Measurements from ENCODE around the gene KCNJ14. TPM values are rescaled to one million over a fixed set of nuclear protein-coding genes. Genes with fewer than 3 reads are reported as not detected.

KCNJ14 gene
- total RNA-seq, 3 donors from 2014 or later, result 0.80 to 1.6 (median 1.0) TPM

DNA sequence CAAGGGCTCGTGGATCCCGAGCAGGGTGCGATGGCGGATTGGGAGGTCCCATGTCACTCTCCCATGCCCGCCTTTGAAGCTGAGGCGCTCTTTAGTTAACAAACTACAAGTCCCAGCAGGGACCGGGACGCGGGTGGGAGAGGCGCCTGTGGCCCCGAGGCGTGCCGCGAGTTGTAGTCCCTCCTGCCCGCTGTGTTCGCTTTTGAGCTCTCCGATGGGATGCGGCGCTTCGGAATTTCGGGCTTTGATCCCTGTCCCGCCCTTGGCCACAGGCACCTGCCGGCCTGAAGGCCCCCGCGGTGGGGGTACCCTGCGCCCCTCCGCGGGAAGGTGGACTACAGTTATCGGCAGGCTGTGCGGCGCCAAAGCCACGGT lies 24.8 kb downstream of the KCNJ14 start:
- peak overlapping the region; percentile 80 to 89 for H3K27ac ChIP-seq
- H3K9me3 ChIP-seq, result no peaks in the 10 kb centered on the region
- no peaks in the 10 kb centered on the region for H3K36me3 ChIP-seq
- peak overlapping the region; percentile 52 to 69 (median 53) for H3K4me3 ChIP-seq
- TF ChIP-seq, protein P1, sequence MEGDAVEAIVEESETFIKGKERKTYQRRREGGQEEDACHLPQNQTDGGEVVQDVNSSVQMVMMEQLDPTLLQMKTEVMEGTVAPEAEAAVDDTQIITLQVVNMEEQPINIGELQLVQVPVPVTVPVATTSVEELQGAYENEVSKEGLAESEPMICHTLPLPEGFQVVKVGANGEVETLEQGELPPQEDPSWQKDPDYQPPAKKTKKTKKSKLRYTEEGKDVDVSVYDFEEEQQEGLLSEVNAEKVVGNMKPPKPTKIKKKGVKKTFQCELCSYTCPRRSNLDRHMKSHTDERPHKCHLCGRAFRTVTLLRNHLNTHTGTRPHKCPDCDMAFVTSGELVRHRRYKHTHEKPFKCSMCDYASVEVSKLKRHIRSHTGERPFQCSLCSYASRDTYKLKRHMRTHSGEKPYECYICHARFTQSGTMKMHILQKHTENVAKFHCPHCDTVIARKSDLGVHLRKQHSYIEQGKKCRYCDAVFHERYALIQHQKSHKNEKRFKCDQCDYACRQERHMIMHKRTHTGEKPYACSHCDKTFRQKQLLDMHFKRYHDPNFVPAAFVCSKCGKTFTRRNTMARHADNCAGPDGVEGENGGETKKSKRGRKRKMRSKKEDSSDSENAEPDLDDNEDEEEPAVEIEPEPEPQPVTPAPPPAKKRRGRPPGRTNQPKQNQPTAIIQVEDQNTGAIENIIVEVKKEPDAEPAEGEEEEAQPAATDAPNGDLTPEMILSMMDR (IDR thresholded peaks at IDR 0.05), result no peak
- peak in 1 of 3 donors; percentile 4 for TF ChIP-seq POLR2AphosphoS5 (IDR thresholded peaks at IDR 0.05)
- DNase-seq (ENCODE audit: low spot score in 2 of 2), result no peak
- no peaks in the 10 kb centered on the region for H3K4me1 ChIP-seq
- intact Hi-C loops (cut with DNase I; ENCODE audit: low total_unique reads), result no loop called here
- no peaks in the 10 kb centered on the region for H3K27me3 ChIP-seq

DNA sequence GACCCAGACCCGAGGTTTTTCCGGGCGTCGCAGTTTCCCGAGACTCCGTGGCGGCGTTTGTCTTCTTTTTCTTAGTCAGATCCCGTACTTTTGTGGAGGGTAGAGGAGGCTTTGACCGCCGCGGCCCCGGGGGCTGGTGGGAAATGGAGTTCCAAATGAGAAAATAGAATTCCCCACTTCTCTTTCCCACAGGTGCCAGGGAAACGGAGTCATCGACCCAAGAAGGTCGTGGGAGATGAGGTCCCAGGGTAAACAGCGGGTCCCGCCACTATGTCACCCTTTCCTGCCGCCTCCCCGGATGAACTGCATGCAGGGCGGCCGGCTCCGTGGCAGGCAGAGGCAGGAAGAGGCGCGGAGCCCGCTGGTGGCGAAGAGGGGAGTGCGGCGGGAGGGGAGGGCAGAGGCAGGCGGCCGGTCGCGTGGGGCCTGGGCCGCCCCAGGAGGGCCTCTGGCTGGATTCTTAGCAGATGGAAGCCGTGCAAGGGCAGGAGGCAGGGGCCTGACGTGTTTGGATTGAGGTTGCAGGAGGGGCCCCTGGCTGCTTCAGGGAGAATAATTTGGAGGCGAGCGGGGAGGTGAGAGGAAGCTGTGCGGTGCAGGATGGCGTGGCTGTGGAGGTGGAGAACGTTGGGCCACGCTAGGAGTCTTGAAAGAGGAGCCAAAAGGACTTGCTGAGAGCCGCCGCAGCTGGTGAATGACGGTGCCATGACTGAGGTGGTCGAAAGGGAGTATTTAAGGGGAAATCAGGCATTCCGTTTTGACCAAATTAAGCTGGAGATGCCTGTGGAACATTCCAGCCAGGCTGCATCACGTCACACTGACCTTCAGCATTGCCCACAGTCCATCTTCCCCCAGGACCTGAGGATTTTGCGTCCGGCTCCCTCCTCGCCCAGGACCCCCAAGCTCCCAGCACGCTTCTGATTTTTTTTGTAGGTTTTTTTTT lies 25.5 kb downstream of the KCNJ14 start:
- H3K9me3 ChIP-seq, result no peaks in the 10 kb centered on the region
- intact Hi-C loops (cut with DNase I; ENCODE audit: low total_unique reads), result no loop called here
- H3K27ac ChIP-seq, result peak overlapping the region; percentile 80 to 89
- peak overlapping the region; percentile 52 to 69 (median 53) for H3K4me3 ChIP-seq
- TF ChIP-seq POLR2A (IDR thresholded peaks at IDR 0.05), result no peak
- TF ChIP-seq, protein P1 (IDR thresholded peaks at IDR 0.05), result no peak
- TF ChIP-seq POLR2AphosphoS5 (IDR thresholded peaks at IDR 0.05), result no peak
- DNase-seq (ENCODE audit: low spot score in 2 of 2), result no peak
- H3K27me3 ChIP-seq, result no peaks in the 10 kb centered on the region
- no peaks in the 10 kb centered on the region for H3K4me1 ChIP-seq
- no peaks in the 10 kb centered on the region for H3K36me3 ChIP-seq

DNA sequence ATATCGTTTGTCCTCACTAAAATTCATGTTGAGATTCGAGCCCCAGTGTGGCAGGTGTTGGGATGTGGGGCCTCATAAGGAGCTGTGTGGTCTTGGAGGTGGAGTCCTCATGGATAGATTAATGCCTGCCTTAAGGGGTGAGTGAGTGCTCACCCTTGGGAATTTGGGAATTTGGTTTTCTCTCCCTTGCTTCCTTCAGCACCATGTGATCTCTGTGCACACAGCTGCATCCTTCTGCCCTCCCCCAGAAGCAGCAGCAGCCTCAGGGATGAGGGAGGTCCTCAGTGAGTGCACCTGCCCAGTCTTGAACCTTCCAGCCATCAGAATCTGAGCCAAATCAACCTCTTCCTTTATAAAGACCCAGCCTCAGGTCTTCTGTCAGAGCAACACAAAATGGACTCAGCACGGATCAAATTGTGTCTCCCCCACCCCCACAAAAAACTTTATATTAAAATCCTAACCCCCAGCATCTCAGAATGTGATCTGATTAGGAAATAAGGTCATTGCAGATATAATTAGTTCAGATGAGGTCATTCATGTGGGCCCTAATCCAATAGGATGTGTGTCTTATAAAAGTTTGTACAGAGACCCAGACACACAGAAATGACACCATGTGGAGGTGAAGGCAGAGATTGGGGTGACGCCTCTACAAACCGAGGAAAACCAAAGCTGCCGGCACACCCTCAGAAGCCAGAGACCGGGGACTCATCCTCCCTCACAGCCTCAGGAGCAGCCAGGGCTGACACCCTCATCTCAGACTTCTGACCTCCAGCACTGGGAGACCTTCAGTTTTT lies 26.7 kb downstream of the KCNJ14 start:
- H3K4me3 ChIP-seq, result no peak overlapping the region
- H3K27me3 ChIP-seq, result no peaks in the 10 kb centered on the region
- H3K36me3 ChIP-seq, result no peaks in the 10 kb centered on the region
- H3K9me3 ChIP-seq, result no peaks in the 10 kb centered on the region
- no peak for TF ChIP-seq POLR2AphosphoS5 (IDR thresholded peaks at IDR 0.05)
- H3K4me1 ChIP-seq, result no peaks in the 10 kb centered on the region
- H3K27ac ChIP-seq, result peak overlapping the region; percentile 51 to 67
- intact Hi-C loops (cut with DNase I; ENCODE audit: low total_unique reads), result no loop called here
- no peak for DNase-seq (ENCODE audit: low spot score in 2 of 2)

DNA sequence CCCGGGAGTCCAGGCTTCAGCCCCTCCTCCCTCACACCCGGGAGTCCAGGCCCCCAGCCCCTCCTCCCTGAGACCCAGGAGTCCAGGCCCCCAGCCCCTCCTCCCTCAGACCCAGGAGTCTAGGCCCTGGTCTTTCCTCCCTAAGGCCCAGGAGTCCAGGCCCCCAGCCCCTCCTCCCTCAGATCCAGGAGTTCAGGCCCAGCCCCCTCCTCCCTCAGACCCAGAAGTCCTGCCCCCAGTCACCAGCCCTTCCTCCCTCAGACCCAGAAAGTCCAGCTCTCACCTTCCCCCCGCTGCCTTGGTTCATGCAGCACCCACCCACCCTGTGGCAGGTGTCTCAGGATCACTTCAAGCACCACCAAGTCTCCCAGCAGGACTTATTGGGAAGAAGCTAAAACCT lies 27.9 kb downstream of the KCNJ14 start:
- Histone ChIP-seq H3K27me3 (no peaks in the 10 kb centered on the region), H3K27ac (no peak overlapping the region), H3K9me3 (no peaks in the 10 kb centered on the region), H3K36me3 (no peaks in the 10 kb centered on the region), H3K4me1 (peaks cover 3 to 5% of the 10 kb centered on the region in 2 donors), H3K4me3 (no peak overlapping the region)
- no peak for DNase-seq (ENCODE audit: low spot score in 2 of 2)
- intact Hi-C loops (cut with DNase I; ENCODE audit: low total_unique reads), result no loop called here
- TF ChIP-seq POLR2A (IDR thresholded peaks at IDR 0.05), result no peak
- no peak for TF ChIP-seq POLR2AphosphoS5 (IDR thresholded peaks at IDR 0.05)
- TF ChIP-seq, protein P1 (IDR thresholded peaks at IDR 0.05), result no peak

DNA sequence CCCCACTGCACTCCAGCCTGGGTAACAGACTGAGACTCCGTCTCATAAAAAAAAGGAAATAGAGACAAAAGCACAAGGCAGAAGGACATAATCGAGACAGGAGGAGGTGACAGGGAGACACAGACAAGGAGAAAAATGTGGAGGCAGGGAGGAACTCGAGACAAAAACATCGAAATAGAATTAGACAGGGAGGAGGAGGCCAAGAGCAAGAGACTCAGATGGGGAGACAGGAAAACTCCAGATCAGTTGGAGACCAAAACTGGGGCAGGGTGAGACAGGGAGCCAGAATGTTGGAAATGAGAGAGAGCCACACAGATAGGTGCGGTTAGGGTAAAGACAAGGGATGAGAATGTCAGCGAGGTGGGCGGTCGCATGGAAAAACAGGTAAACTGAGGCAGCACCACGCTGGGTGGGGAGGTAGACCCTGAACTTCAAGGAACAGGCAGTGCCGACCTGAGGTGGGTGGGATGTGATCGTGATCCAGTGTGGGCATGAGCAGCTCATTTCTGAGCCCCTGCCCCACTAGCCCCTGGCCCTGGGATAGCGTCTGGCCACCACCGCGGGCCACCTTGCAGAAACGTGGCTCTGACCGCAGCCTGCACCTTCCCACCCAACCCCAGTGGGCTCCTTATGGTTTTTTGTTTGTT lies 29.0 kb downstream of the KCNJ14 start:
- no peaks in the 10 kb centered on the region for H3K36me3 ChIP-seq
- DNase-seq (ENCODE audit: low spot score in 2 of 2), result no peak
- H3K4me1 ChIP-seq, result peaks cover 3 to 5% of the 10 kb centered on the region in 2 donors
- no peak overlapping the region for H3K4me3 ChIP-seq
- H3K27ac ChIP-seq, result no peak overlapping the region
- no peak for TF ChIP-seq POLR2A (IDR thresholded peaks at IDR 0.05)
- no peak for TF ChIP-seq POLR2AphosphoS5 (IDR thresholded peaks at IDR 0.05)
- TF ChIP-seq, protein P1 (IDR thresholded peaks at IDR 0.05), result no peak
- intact Hi-C loops (cut with DNase I; ENCODE audit: low total_unique reads), result no loop called here
- H3K27me3 ChIP-seq, result no peaks in the 10 kb centered on the region
- H3K9me3 ChIP-seq, result no peaks in the 10 kb centered on the region
